Neural cell (in vitro differentiated cells): ENCODE results near the gene RND2.

Experiments used
- EP300 ChIP-seq: fragments of 450-650 bp; conservative IDR thresholded peaks from 2 replicates; pipeline ENCODE4 v1.6.1; 2014; ENCODE audit warnings: antibody characterized with exemption, mild to moderate bottlenecking, moderate library complexity; ENCODE audit not compliant: poor library complexity, severe bottlenecking
- EZH2 ChIP-seq: fragments of 200-600, 300-800 bp; shearing (Covaris generic), sonication (generic); IDR thresholded peaks from 2 replicates; pipeline ENCODE4 v1.6.1; 2014; ENCODE audit warnings: antibody characterized with exemption, low read length, borderline replicate concordance, mild to moderate bottlenecking; ENCODE audit not compliant: insufficient read depth, poor library complexity, severe bottlenecking
- POLR2AphosphoS5 ChIP-seq: IDR thresholded peaks from 2 replicates; pipeline ENCODE4 v1.6.1; 2012
- RAD21 ChIP-seq: fragments of 450-650 bp; conservative IDR thresholded peaks from 2 replicates; pipeline ENCODE4 v1.6.1; 2014; ENCODE audit warnings: antibody characterized with exemption, mild to moderate bottlenecking, moderate library complexity
- REST ChIP-seq: IDR thresholded peaks from 2 replicates; pipeline ENCODE4 v1.6.1; 2012; ENCODE audit warnings: borderline replicate concordance
- SMC3 ChIP-seq: fragments of 450-650 bp; conservative IDR thresholded peaks from 2 replicates; pipeline ENCODE4 v1.6.1; 2014; ENCODE audit warnings: antibody characterized with exemption, mild to moderate bottlenecking, moderate library complexity; ENCODE audit not compliant: poor library complexity
- TAF1 ChIP-seq: IDR thresholded peaks from 2 replicates; pipeline ENCODE4 v1.6.1; 2012; ENCODE audit warnings: low read depth
- TF ChIP-seq, protein P1 (sequence below): fragments of 450-650 bp; IDR thresholded peaks from 2 replicates; pipeline ENCODE4 v1.5.1; 2014; ENCODE audit warnings: antibody characterized with exemption, mild to moderate bottlenecking, moderate library complexity; ENCODE audit not compliant: poor library complexity, severe bottlenecking

- TF ChIP-seq RAD21 = no peak
- no peak for TF ChIP-seq TAF1
- TF ChIP-seq POLR2AphosphoS5 = no peak
- TF ChIP-seq, protein P1, sequence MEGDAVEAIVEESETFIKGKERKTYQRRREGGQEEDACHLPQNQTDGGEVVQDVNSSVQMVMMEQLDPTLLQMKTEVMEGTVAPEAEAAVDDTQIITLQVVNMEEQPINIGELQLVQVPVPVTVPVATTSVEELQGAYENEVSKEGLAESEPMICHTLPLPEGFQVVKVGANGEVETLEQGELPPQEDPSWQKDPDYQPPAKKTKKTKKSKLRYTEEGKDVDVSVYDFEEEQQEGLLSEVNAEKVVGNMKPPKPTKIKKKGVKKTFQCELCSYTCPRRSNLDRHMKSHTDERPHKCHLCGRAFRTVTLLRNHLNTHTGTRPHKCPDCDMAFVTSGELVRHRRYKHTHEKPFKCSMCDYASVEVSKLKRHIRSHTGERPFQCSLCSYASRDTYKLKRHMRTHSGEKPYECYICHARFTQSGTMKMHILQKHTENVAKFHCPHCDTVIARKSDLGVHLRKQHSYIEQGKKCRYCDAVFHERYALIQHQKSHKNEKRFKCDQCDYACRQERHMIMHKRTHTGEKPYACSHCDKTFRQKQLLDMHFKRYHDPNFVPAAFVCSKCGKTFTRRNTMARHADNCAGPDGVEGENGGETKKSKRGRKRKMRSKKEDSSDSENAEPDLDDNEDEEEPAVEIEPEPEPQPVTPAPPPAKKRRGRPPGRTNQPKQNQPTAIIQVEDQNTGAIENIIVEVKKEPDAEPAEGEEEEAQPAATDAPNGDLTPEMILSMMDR = no peak
- no peak for TF ChIP-seq EP300
- TF ChIP-seq EZH2 = no peak
- TF ChIP-seq SMC3 = no peak
- no peak for TF ChIP-seq REST
These were observed 921 bp downstream of the RND2 start for GRCh38 chr17:43025766-43026537.
